IMR-90 (cell line): Measurements from ENCODE around the gene UBA5. TPM values are rescaled to one million over a fixed set of nuclear protein-coding genes. Genes with fewer than 3 reads are reported as not detected.

Experiments
- ATAC-seq: fragments of 200-7000 bp; cut with Tn5 transposase; 2 replicates; pipeline ENCODE4 v1.9.1; 2020; ENCODE audit warnings: low read depth, mild to moderate bottlenecking, moderate library complexity
- BruUV-seq: library from RNA; stranded (reverse); fragments of 400-500 nt; replicated peaks from 2 replicates; lab custom pipeline; 2021; lab: Mats Ljungman, UMichigan
- CTCF ChIA-PET: fragments of 300-600 bp; formaldehyde crosslinking; extraction: SDS; loops from one replicate; lab custom pipeline; 2021; ENCODE audit warnings: antibody characterized with exemption; lab: Yijun Ruan, JAX
- POLR2A ChIA-PET: fragments of 300-600 bp; sonication (Branson Sonifier 250); formaldehyde crosslinking; loops from one replicate; lab custom pipeline; 2022; ENCODE audit warnings: antibody characterized with exemption; ENCODE audit not compliant: unreplicated experiment; lab: Charles Lee
- DNase-seq: peaks from one replicate; pipeline ENCODE4 v3.0.0; 2013
- H2AFZ ChIP-seq: replicated peaks from 2 replicates; pipeline ENCODE3; 2013; ENCODE audit warnings: low read length, mild to moderate bottlenecking; ENCODE audit not compliant: poor library complexity
- H2AK5ac ChIP-seq: 2 replicates; pipeline ENCODE4 v1.6.1; 2013; ENCODE audit warnings: low read depth, low read length, inconsistent platforms
- H2AK9ac ChIP-seq: replicated peaks from 2 replicates; pipeline ENCODE3; 2013; ENCODE audit warnings: mild to moderate bottlenecking, low read depth, low read length, moderate library complexity; ENCODE audit not compliant: poor library complexity
- H2BK120ac ChIP-seq: 2 replicates; pipeline ENCODE4 v1.6.1; 2013; ENCODE audit warnings: low read depth, low read length, inconsistent platforms
- H2BK15ac ChIP-seq: 3 replicates; pipeline ENCODE4 v1.6.1; 2013; ENCODE audit warnings: low read depth, low read length, inconsistent platforms
- H2BK20ac ChIP-seq: 2 replicates; pipeline ENCODE4 v1.6.1; 2013; ENCODE audit warnings: low read depth, mild to moderate bottlenecking, inconsistent platforms, low read length, moderate library complexity
- H2BK5ac ChIP-seq: 2 replicates; pipeline ENCODE4 v1.6.1; 2013; ENCODE audit warnings: mild to moderate bottlenecking, low read depth, low read length, inconsistent platforms; ENCODE audit not compliant: poor library complexity, severe bottlenecking
- H3K14ac ChIP-seq: replicated peaks from 2 replicates; pipeline ENCODE4 v1.6.1; 2013; ENCODE audit warnings: low read depth, low read length, inconsistent platforms
- H3K18ac ChIP-seq: 2 replicates; pipeline ENCODE4 v1.6.1; 2013; ENCODE audit warnings: low read depth, low read length, control low read depth
- H3K23ac ChIP-seq: 2 replicates; pipeline ENCODE4 v1.6.1; 2013; ENCODE audit warnings: low read depth, low read length, inconsistent platforms
- H3K27ac ChIP-seq: 2 replicates; pipeline ENCODE4 v1.5.1; 2013; ENCODE audit warnings: mild to moderate bottlenecking, control low read depth, low read length; ENCODE audit not compliant: insufficient read depth
- H3K27me3 ChIP-seq: 2 replicates; pipeline ENCODE4 v1.6.1; 2013; ENCODE audit warnings: low read length; ENCODE audit not compliant: control insufficient read depth, insufficient read depth
- H3K36me3 ChIP-seq: 2 replicates; pipeline ENCODE4 v1.6.1; 2013; ENCODE audit warnings: low read length, mixed read lengths; ENCODE audit not compliant: control insufficient read depth, insufficient read depth
- H3K4ac ChIP-seq: 2 replicates; pipeline ENCODE4 v1.6.1; 2013; ENCODE audit warnings: low read depth, low read length, inconsistent platforms
- H3K4me1 ChIP-seq: 2 replicates; pipeline ENCODE4 v1.6.1; 2013; ENCODE audit warnings: low read length, mixed read lengths; ENCODE audit not compliant: control insufficient read depth, insufficient read depth
- H3K4me2 ChIP-seq: 2 replicates; pipeline ENCODE4 v1.6.1; 2013; ENCODE audit warnings: low read depth, mild to moderate bottlenecking, control low read depth, low read length, moderate library complexity
- H3K4me3 ChIP-seq: 2 replicates; pipeline ENCODE4 v1.5.1; 2013; ENCODE audit warnings: low read depth, mild to moderate bottlenecking, control low read depth, low read length, moderate library complexity; ENCODE audit not compliant: insufficient read depth
- H3K56ac ChIP-seq: 2 replicates; pipeline ENCODE4 v1.6.1; 2013; ENCODE audit warnings: low read length, inconsistent platforms; ENCODE audit not compliant: insufficient read depth; ENCODE audit errors: extremely low read depth
- H3K79me1 ChIP-seq, 2 experiments: 2 replicates each; pipeline ENCODE4 v1.6.1; 2013; ENCODE audit warnings: low read length in 2 of 2, inconsistent platforms in 1 of 2, low read depth in 1 of 2
- H3K9ac ChIP-seq: 2 replicates; pipeline ENCODE4 v1.6.1; 2013; ENCODE audit warnings: low read depth, low read length, control low read depth
- H3K9me1 ChIP-seq: 2 replicates; pipeline ENCODE4 v1.6.1; 2013; ENCODE audit warnings: low read length, inconsistent platforms; ENCODE audit not compliant: insufficient read depth
- H3K9me3 ChIP-seq: 2 replicates; pipeline ENCODE4 v1.6.1; 2013; ENCODE audit warnings: low read length; ENCODE audit not compliant: control insufficient read depth, insufficient read depth
- H4K20me1 ChIP-seq: 2 replicates; pipeline ENCODE4 v1.6.1; 2013; ENCODE audit warnings: low read length, inconsistent platforms; ENCODE audit not compliant: insufficient read depth
- H4K5ac ChIP-seq: 2 replicates; pipeline ENCODE4 v1.6.1; 2013; ENCODE audit warnings: mild to moderate bottlenecking, low read depth, low read length, control low read depth
- H4K8ac ChIP-seq, 2 experiments: 2 replicates each; pipeline ENCODE4 v1.6.1; 2013; ENCODE audit warnings: low read depth in 2 of 2, low read length in 2 of 2, control low read depth in 1 of 2, inconsistent platforms in 1 of 2
- H4K91ac ChIP-seq: 2 replicates; pipeline ENCODE4 v1.6.1; 2013; ENCODE audit warnings: low read depth, low read length, inconsistent platforms; ENCODE audit not compliant: insufficient read depth
- MAFK ChIP-seq: IDR thresholded peaks from 2 replicates; pipeline ENCODE4 v1.6.1; 2012; ENCODE audit warnings: low read depth, low read length, improper control_type of control experiment
- MXI1 ChIP-seq: IDR thresholded peaks from 2 replicates; pipeline ENCODE4 v1.6.1; 2012; ENCODE audit warnings: low read depth, mild to moderate bottlenecking, low read length, moderate library complexity, borderline replicate concordance
- WGBS, 2 experiments: methylation state at CpG; one replicate each; pipeline versions ENCODE4 v1.1.5 to v1.1.7; 2013; ENCODE audit warnings: missing lambda C conversion rate in 2 of 2; ENCODE audit not compliant: insufficient read length in 1 of 2; ENCODE audit errors: extremely low coverage in 2 of 2; 5-methylcytosine and 5-hydroxymethylcytosine counted together
- dilution Hi-C: fragments of 300-500 bp; cut with HindIII; formaldehyde crosslinking; loops from one replicate; pipeline ENCODE4 v1.14.3; 2018; ENCODE audit warnings: low sequenced_read_pairs; ENCODE audit not compliant: unreplicated experiment
- in situ Hi-C: fragments of 300-500 bp; cut with MboI; formaldehyde crosslinking; loops from 3 replicates; pipeline ENCODE4 v1.14.3; 2019; ENCODE audit warnings: low sequenced_read_pairs, inconsistent platforms, mixed read lengths
- intact Hi-C: fragments of 100-400 bp; cut with micrococcal nuclease; formaldehyde crosslinking; loops from 2 replicates; pipeline ENCODE4 v1.10.0; 2022
- polyA plus RNA-seq, 3 experiments: library from polyadenylated mRNA; depleted of rRNA; stranded (reverse); fragments of >200 nt; gene quantifications; 2 replicates each; pipeline ENCODE4 v1.2.3, GENCODE V29; 2012; ENCODE audit warnings: low replicate concordance in 1 of 3
- total RNA-seq: library from RNA; depleted of rRNA; stranded (reverse); fragments of >200 nt; gene quantifications from 2 replicates; pipeline ENCODE4 v1.2.3, GENCODE V29; 2012
- TF ChIP-seq, protein P1 (sequence below): fragments of 150-350 bp; IDR thresholded peaks from 2 replicates; pipeline ENCODE4 v1.6.1; 2017; ENCODE audit warnings: mild to moderate bottlenecking, antibody characterized with exemption, low read length, low read depth

Gene UBA5
- total and polyA plus RNA-seq, 2 of the 4 experiments (the other 2 are of a cell fraction), result 20.3 to 30.4 TPM

DNA sequence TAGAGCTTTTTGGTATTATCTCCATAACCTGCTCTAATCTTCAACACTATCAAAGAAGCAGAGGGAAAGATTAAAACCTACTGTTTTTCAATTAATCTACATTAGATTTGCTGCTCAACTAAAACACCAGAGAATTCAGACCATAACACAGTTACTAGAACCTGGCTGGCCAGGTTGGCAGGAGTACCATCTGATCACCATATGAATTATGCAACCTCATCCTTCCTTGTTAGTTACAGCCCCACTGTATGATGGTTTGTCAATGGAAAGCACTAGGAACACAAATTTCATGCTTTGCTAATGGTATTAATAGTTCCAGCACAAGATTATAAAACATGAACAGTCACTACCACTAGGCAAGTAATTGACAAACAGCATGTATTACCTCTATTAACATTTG is 56.2 kb downstream of the UBA5 start (continued):
- TF ChIP-seq, protein P1, sequence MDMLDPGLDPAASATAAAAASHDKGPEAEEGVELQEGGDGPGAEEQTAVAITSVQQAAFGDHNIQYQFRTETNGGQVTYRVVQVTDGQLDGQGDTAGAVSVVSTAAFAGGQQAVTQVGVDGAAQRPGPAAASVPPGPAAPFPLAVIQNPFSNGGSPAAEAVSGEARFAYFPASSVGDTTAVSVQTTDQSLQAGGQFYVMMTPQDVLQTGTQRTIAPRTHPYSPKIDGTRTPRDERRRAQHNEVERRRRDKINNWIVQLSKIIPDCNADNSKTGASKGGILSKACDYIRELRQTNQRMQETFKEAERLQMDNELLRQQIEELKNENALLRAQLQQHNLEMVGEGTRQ, result no peak
- TF ChIP-seq MXI1, result no peak

DNA sequence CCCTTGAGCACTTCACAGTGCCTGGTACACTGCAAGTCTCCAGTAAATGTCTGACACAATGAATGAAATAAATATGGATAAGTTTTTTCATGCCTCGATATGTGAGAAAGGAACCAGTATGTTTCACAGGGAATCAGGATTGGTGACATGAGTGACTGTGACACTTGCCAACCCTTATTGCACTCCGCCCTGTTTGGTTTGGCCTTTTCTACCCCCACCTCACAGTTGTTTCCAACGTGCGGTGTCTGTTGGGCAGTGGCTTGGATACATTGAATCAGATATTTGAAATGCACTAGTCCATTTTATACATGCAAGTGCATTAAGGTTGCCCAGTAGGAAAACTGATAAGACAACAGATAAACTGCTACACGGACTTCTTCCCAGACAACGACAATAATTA is 60.1 kb downstream of the UBA5 start:
- DNase-seq (no peak), ATAC-seq (no peak)
- no peak overlapping the region for H2AK9ac ChIP-seq
- peak overlapping the region; percentile 68 for H3K23ac ChIP-seq
- peaks cover 10% of the 10 kb centered on the region for H3K36me3 ChIP-seq
- peaks cover 8 to 38% of the 10 kb centered on the region in 2 experiments for H3K79me1 ChIP-seq
- no peaks in the 10 kb centered on the region for H3K9me3 ChIP-seq
- H4K8ac ChIP-seq, result no peak overlapping the region
- H4K20me1 ChIP-seq, result peaks cover 8% of the 10 kb centered on the region; the same call in 1 of the 2 replicates
- intact Hi-C loops, result no loop called here
- no peak overlapping the region for H2BK120ac ChIP-seq
- WGBS, 2 experiments, result no CpG with 5 or more reads among the region's 6 CpGs
- no peak overlapping the region for H2BK15ac ChIP-seq
- no peak for TF ChIP-seq MAFK
- no peak overlapping the region for H3K9ac ChIP-seq
- no TSS peak for BruUV-seq
- CTCF ChIA-PET, result no interaction called here
- no peak overlapping the region for H2AK5ac ChIP-seq
- POLR2A ChIA-PET, result interaction anchor here (0.6 kb wide), 1 partner anchor 11 kb away, joined by 3 read pairs; no protein-coding TSS in a partner anchor
- no peak overlapping the region for H3K27ac ChIP-seq
- H4K91ac ChIP-seq, result no peak overlapping the region
- H2BK20ac ChIP-seq, result no peak overlapping the region
- H3K4ac ChIP-seq, result no peak overlapping the region
- H3K9me1 ChIP-seq, result peaks cover 10% of the 10 kb centered on the region
- H4K5ac ChIP-seq, result no peak overlapping the region
- dilution Hi-C loops, result no loop called here
- H2AFZ ChIP-seq, result no peak overlapping the region
- H3K4me2 ChIP-seq, result peak overlapping the region; percentile 70
- no peak overlapping the region for H3K18ac ChIP-seq
- no peak overlapping the region for H3K56ac ChIP-seq
- no peak overlapping the region for H2BK5ac ChIP-seq
- H3K4me3 ChIP-seq, result peak overlapping the region; percentile 1; the same call in 1 of the 2 replicates
- peaks cover 7% of the 10 kb centered on the region for H3K4me1 ChIP-seq
- H3K27me3 ChIP-seq, result no peaks in the 10 kb centered on the region
- H3K14ac ChIP-seq, result peak overlapping the region; percentile 60; the same call in 1 of the 2 replicates
- in situ Hi-C loops, result loop anchor here (25.0 kb wide), 1 partner anchor 892 kb away; no protein-coding TSS in a partner anchor
